H1 (cell line): ENCODE results near the gene IKZF1. TPM values are rescaled to one million over a fixed set of nuclear protein-coding genes. Genes with fewer than 3 reads are reported as not detected.

ENCODE experiments used
- CTCF ChIA-PET: fragments of 300-600 bp; sonication (Branson Sonifier 250); formaldehyde crosslinking; loops from one replicate; lab custom pipeline; 2021; ENCODE audit not compliant: partially characterized antibody; lab: Charles Lee
- POLR2A ChIA-PET: fragments of 300-600 bp; sonication (Branson Sonifier 250); formaldehyde crosslinking; loops from one replicate; lab custom pipeline; 2021; ENCODE audit warnings: inconsistent platforms; ENCODE audit not compliant: partially characterized antibody; lab: Charles Lee
- DNase-seq, 2 experiments: peaks; one replicate each; pipeline versions ENCODE4 v3.0.0 to v3.0.0-alpha.2; 2010 to 2022; ENCODE audit warnings: low spot score in 2 of 2, low read depth in 1 of 2, mixed read lengths in 1 of 2
- FAIRE-seq: peaks from 2 replicates; lab custom pipeline; 2011; peaks lifted over from hg19 to GRCh38; lab: Jason Lieb, UNC
- H2AFZ ChIP-seq: 2 replicates; pipeline ENCODE4 v1.8.1; 2012; ENCODE audit warnings: low read length, inconsistent platforms
- H2AK5ac ChIP-seq: 2 replicates; pipeline ENCODE4 v1.6.1; 2013; ENCODE audit warnings: low read depth, low read length
- H2BK120ac ChIP-seq: replicated peaks from 2 replicates; pipeline ENCODE3; 2013; ENCODE audit warnings: low read depth, low read length, inconsistent platforms
- H2BK12ac ChIP-seq: 2 replicates; pipeline ENCODE4 v1.6.1; 2013; ENCODE audit warnings: low read depth, low read length
- H2BK15ac ChIP-seq: 2 replicates; pipeline ENCODE4 v1.6.1; 2013; ENCODE audit warnings: low read length
- H2BK20ac ChIP-seq: 2 replicates; pipeline ENCODE4 v1.6.1; 2013; ENCODE audit warnings: low read length
- H2BK5ac ChIP-seq: 2 replicates; pipeline ENCODE4 v1.6.1; 2013; ENCODE audit warnings: low read depth, low read length
- H3K14ac ChIP-seq: 2 replicates; pipeline ENCODE4 v1.6.1; 2013; ENCODE audit warnings: inconsistent platforms; ENCODE audit not compliant: insufficient read length
- H3K18ac ChIP-seq: 2 replicates; pipeline ENCODE4 v1.6.1; 2013; ENCODE audit warnings: low read length; ENCODE audit errors: extremely low read depth
- H3K23ac ChIP-seq: 2 replicates; pipeline ENCODE4 v1.6.1; 2013; ENCODE audit warnings: inconsistent platforms; ENCODE audit not compliant: insufficient read length
- H3K23me2 ChIP-seq: 2 replicates; pipeline ENCODE4 v1.6.1; 2013; ENCODE audit warnings: low read depth, low read length
- H3K27ac ChIP-seq: 2 replicates; pipeline ENCODE4 v1.6.1; 2011; ENCODE audit warnings: low read depth, low read length, inconsistent platforms
- H3K27me3 ChIP-seq, 4 experiments: replicated peaks in 1 of 4; 1 replicate in 1 of 4; 2 replicates in 3 of 4; pipeline versions ENCODE4 v1.6.1 to v1.8.1; 2011 to 2013; ENCODE audit warnings: low read length in 3 of 4, mild to moderate bottlenecking in 3 of 4, inconsistent platforms in 2 of 4, mixed read lengths in 2 of 4, moderate library complexity in 1 of 4; ENCODE audit not compliant: control insufficient read depth in 3 of 4, insufficient read depth in 3 of 4; ENCODE audit errors: extremely low read depth in 1 of 4
- H3K36me3 ChIP-seq, 4 experiments: 2 replicates each; pipeline versions ENCODE4 v1.6.1 to v1.8.1; 2011 to 2013; ENCODE audit warnings: mild to moderate bottlenecking in 4 of 4, low read length in 3 of 4, moderate library complexity in 2 of 4, control low read depth in 1 of 4, inconsistent platforms in 1 of 4; ENCODE audit not compliant: insufficient read depth in 4 of 4, control insufficient read depth in 2 of 4
- H3K4ac ChIP-seq: replicated peaks from 2 replicates; pipeline ENCODE3; 2013; ENCODE audit warnings: low read length, low read depth, mixed read lengths, inconsistent platforms; ENCODE audit not compliant: insufficient read length
- H3K4me1 ChIP-seq, 4 experiments: replicated peaks in 1 of 4; 1 replicate in 1 of 4; 2 replicates in 3 of 4; pipeline versions ENCODE4 v1.6.1 to v1.8.1; 2011 to 2013; ENCODE audit warnings: low read length in 3 of 4, inconsistent platforms in 2 of 4, mixed read lengths in 1 of 4; ENCODE audit not compliant: insufficient read depth in 4 of 4, control insufficient read depth in 3 of 4
- H3K4me2 ChIP-seq, 2 experiments: 2 replicates each; pipeline versions ENCODE4 v1.6.1 to v1.8.1; 2011 to 2013; ENCODE audit warnings: low read depth in 2 of 2, low read length in 2 of 2, control low read depth in 1 of 2, inconsistent platforms in 1 of 2, mild to moderate bottlenecking in 1 of 2; ENCODE audit not compliant: insufficient read depth in 1 of 2
- H3K4me3 ChIP-seq, 4 experiments: fragments of 200-600, 300-600 bp in 1 of 4; sonication (generic), shearing (Covaris generic), sonication (Bioruptor Twin) in 1 of 4; 2 replicates each; pipeline versions ENCODE4 v1.5.1 to v1.8.1; 2011 to 2016; ENCODE audit warnings: low read length in 4 of 4, low read depth in 3 of 4, control low read depth in 2 of 4, inconsistent platforms in 2 of 4, mild to moderate bottlenecking in 2 of 4, mixed read lengths in 1 of 4, moderate library complexity in 1 of 4; ENCODE audit not compliant: insufficient read depth in 2 of 4; ENCODE audit errors: extremely low read depth in 1 of 4
- H3K56ac ChIP-seq: replicated peaks from 2 replicates; pipeline ENCODE3; 2013; ENCODE audit warnings: low read depth, mild to moderate bottlenecking, mixed read lengths, low read length, inconsistent platforms; ENCODE audit not compliant: insufficient read length
- H3K79me1 ChIP-seq: 2 replicates; pipeline ENCODE4 v1.6.1; 2013; ENCODE audit warnings: low read depth, low read length, control low read depth
- H3K79me2 ChIP-seq, 2 experiments: 2 replicates each; pipeline versions ENCODE4 v1.6.1 to v1.8.1; 2012 to 2013; ENCODE audit warnings: low read length in 2 of 2, mild to moderate bottlenecking in 2 of 2, inconsistent platforms in 1 of 2; ENCODE audit not compliant: insufficient read depth in 2 of 2, control insufficient read depth in 1 of 2
- H3K9ac ChIP-seq, 4 experiments: replicated peaks in 1 of 4; 1 replicate in 1 of 4; 2 replicates in 3 of 4; pipeline versions ENCODE4 v1.6.1 to v1.8.1; 2011 to 2013; ENCODE audit warnings: low read depth in 3 of 4, low read length in 3 of 4, control low read depth in 2 of 4, mild to moderate bottlenecking in 2 of 4, moderate library complexity in 2 of 4, inconsistent platforms in 1 of 4; ENCODE audit errors: extremely low read depth in 1 of 4
- H3K9me3 ChIP-seq, 2 experiments: 2 replicates each; pipeline versions ENCODE4 v1.6.1 to v1.8.1; 2012 to 2013; ENCODE audit warnings: mild to moderate bottlenecking in 2 of 2, moderate library complexity in 2 of 2, control low read depth in 1 of 2, inconsistent platforms in 1 of 2, low read depth in 1 of 2, low read length in 1 of 2, mixed read lengths in 1 of 2; ENCODE audit not compliant: insufficient read depth in 2 of 2
- H4K20me1 ChIP-seq, 2 experiments: replicated peaks in 1 of 2; 2 replicates each; pipeline versions ENCODE3 to v1.8.1; 2011 to 2013; ENCODE audit warnings: inconsistent platforms in 2 of 2, low read length in 2 of 2, mild to moderate bottlenecking in 1 of 2; ENCODE audit not compliant: insufficient read depth in 2 of 2, control insufficient read depth in 1 of 2
- H4K5ac ChIP-seq: 2 replicates; pipeline ENCODE4 v1.6.1; 2013; ENCODE audit warnings: low read length, low read depth, mixed read lengths, inconsistent platforms; ENCODE audit not compliant: insufficient read length
- H4K8ac ChIP-seq: 2 replicates; pipeline ENCODE4 v1.8.0; 2013; ENCODE audit warnings: mild to moderate bottlenecking, moderate library complexity, low read length, inconsistent platforms; ENCODE audit not compliant: insufficient read depth; ENCODE audit errors: extremely low read depth
- H4K91ac ChIP-seq: replicated peaks from 2 replicates; pipeline ENCODE3; 2013; ENCODE audit warnings: low read length, mixed read lengths, inconsistent platforms; ENCODE audit not compliant: insufficient read length
- ASH2L ChIP-seq: fragments of 200-600, 300-600 bp; sonication (generic); IDR thresholded peaks from one replicate; pipeline ENCODE4 v1.7.1; 2017; ENCODE audit warnings: low read length
- BRCA1 ChIP-seq: IDR thresholded peaks from 2 replicates; pipeline ENCODE4 v1.6.1; 2012; ENCODE audit warnings: low read depth, low read length, improper control_type of control experiment
- CTCF ChIP-seq, 3 experiments: IDR thresholded peaks; 1 replicate in 2 of 3; 2 replicates in 1 of 3; pipeline versions ENCODE4 v1.5.1 to v1.6.1; 2011; ENCODE audit warnings: low read length in 3 of 3, mild to moderate bottlenecking in 3 of 3, inconsistent platforms in 2 of 3, low read depth in 1 of 3, moderate library complexity in 1 of 3; ENCODE audit not compliant: insufficient read depth in 1 of 3; ENCODE audit errors: control extremely low read depth in 1 of 3
- KDM4A ChIP-seq: IDR thresholded peaks from one replicate; pipeline ENCODE4 v1.7.1; 2012; ENCODE audit warnings: low read depth, mild to moderate bottlenecking, moderate library complexity, low read length, inconsistent platforms; ENCODE audit not compliant: severe bottlenecking
- MAX ChIP-seq: IDR thresholded peaks from 2 replicates; pipeline ENCODE4 v1.6.1; 2012; ENCODE audit warnings: inconsistent platforms
- POLR2A ChIP-seq, 2 experiments: IDR thresholded peaks; 1 replicate in 1 of 2; 2 replicates in 1 of 2; pipeline ENCODE4 v1.6.1; 2011; ENCODE audit warnings: low read depth in 2 of 2, low read length in 2 of 2, mild to moderate bottlenecking in 2 of 2; ENCODE audit errors: control extremely low read depth in 1 of 2
- POU5F1 ChIP-seq: IDR thresholded peaks from 2 replicates; pipeline ENCODE4 v1.6.1; 2011; ENCODE audit warnings: low read depth, mild to moderate bottlenecking, low read length, moderate library complexity
- RAD21 ChIP-seq, 2 experiments: IDR thresholded peaks in 1 of 2; conservative IDR thresholded peaks in 1 of 2; 2 replicates each; pipeline ENCODE4 v1.6.1; 2011; ENCODE audit warnings: low read depth in 2 of 2, low read length in 2 of 2, improper control_type of control experiment in 1 of 2, inconsistent platforms in 1 of 2, mild to moderate bottlenecking in 1 of 2, moderate library complexity in 1 of 2
- RBBP5 ChIP-seq: IDR thresholded peaks from 2 replicates; pipeline ENCODE4 v1.7.1; 2012; ENCODE audit warnings: low read depth, mild to moderate bottlenecking, inconsistent platforms, low read length, moderate library complexity, borderline replicate concordance
- SIN3A ChIP-seq, 2 experiments: IDR thresholded peaks in 1 of 2; conservative IDR thresholded peaks in 1 of 2; 2 replicates each; pipeline ENCODE4 v1.6.1; 2011 to 2012; ENCODE audit warnings: low read length in 2 of 2, improper control_type of control experiment in 1 of 2, low read depth in 1 of 2, mild to moderate bottlenecking in 1 of 2
- SP4 ChIP-seq: IDR thresholded peaks from 2 replicates; pipeline ENCODE4 v1.6.1; 2012; ENCODE audit warnings: low read length, inconsistent platforms
- TAF7 ChIP-seq: optimal IDR thresholded peaks from 2 replicates; pipeline ENCODE3; 2011; ENCODE audit warnings: low read depth, mild to moderate bottlenecking, inconsistent platforms, low read length, moderate library complexity, borderline replicate concordance
- WGBS, 2 experiments: shearing (Covaris generic) in 1 of 2; methylation state at CpG; one replicate each; pipeline versions ENCODE4 v1.1.6 to v1.1.7; 2013 to 2015; ENCODE audit warnings: low lambda C conversion rate in 2 of 2, mixed read lengths in 2 of 2, inconsistent platforms in 1 of 2, low coverage in 1 of 2, missing lambda C conversion rate in 1 of 2; ENCODE audit not compliant: insufficient replicate concordance in 2 of 2, insufficient coverage in 1 of 2, insufficient read length in 1 of 2; ENCODE audit errors: extremely low coverage in 1 of 2, missing lambda C conversion rate in 1 of 2; 5-methylcytosine and 5-hydroxymethylcytosine counted together
- polyA plus RNA-seq, 7 experiments: library from polyadenylated mRNA; depleted of rRNA in 3 of 7; stranded (reverse) in 5 of 7; unstranded in 2 of 7; fragments of >200 nt in 5 of 7; fragments of 200-250 nt in 2 of 7; gene quantifications; 1 replicate in 5 of 7; 2 replicates in 1 of 7; 4 replicates in 1 of 7; pipeline versions ENCODE4 v1.2.1 to v1.2.3, GENCODE V29; 2011 to 2013; ENCODE audit warnings: missing spikeins in 2 of 7, mixed read lengths in 2 of 7
- total RNA-seq: library from RNA; stranded (reverse); fragmentation: NEBNext Ultra II Directional; extraction: Animal tissue kit (Norgen Biotek cat#: 25700); gene quantifications from 2 replicates; pipeline ENCODE4 v1.2.1, GENCODE V29; 2021

IKZF1 gene
- total and polyA plus RNA-seq, 2 of the 8 experiments (the other 6 are each of a cell fraction or from before 2014, with no cell fraction given), result 0.74 to 1.5 TPM

GRCh38 chr7:50273301-50273700 lies 31.2 kb upstream of the IKZF1 start:
- no peaks in the 10 kb centered on the region for H3K9me3 ChIP-seq
- H2BK5ac ChIP-seq, result no peak overlapping the region
- H3K14ac ChIP-seq, result no peak overlapping the region
- no peaks in the 10 kb centered on the region for H3K36me3 ChIP-seq
- no peak overlapping the region for H2AFZ ChIP-seq
- FAIRE-seq, result no peak
- no peaks in the 10 kb centered on the region for H3K27me3 ChIP-seq
- H2BK12ac ChIP-seq, result no peak overlapping the region
- no peak overlapping the region for H3K18ac ChIP-seq
- H3K56ac ChIP-seq, result no peak overlapping the region
- no peak overlapping the region for H3K27ac ChIP-seq
- no peak overlapping the region for H3K23ac ChIP-seq
- H3K4ac ChIP-seq, result no peak overlapping the region
- no peaks in the 10 kb centered on the region for H4K20me1 ChIP-seq
- no peaks in the 10 kb centered on the region for H3K79me2 ChIP-seq
- no peak overlapping the region for H2BK120ac ChIP-seq
- no peak overlapping the region for H2BK20ac ChIP-seq
- ChIA-PET CTCF (interaction anchor here (1.3 kb wide), 1 partner anchor 47 kb away, joined by 3 read pairs; no protein-coding TSS in a partner anchor), POLR2A (no interaction called here)
- no peak overlapping the region for H2BK15ac ChIP-seq
- H3K9ac ChIP-seq, result no peak overlapping the region
- 83% methylated on average over 1 of the region's 1 CpG; no CpG with 5 or more reads in 1 of the 2 experiments for WGBS, 2 experiments
- no peaks in the 10 kb centered on the region for H3K79me1 ChIP-seq
- no peak overlapping the region for H4K5ac ChIP-seq
- DNase-seq, result no peak
- H3K4me2 ChIP-seq, result no peak overlapping the region
- H3K23me2 ChIP-seq, result no peaks in the 10 kb centered on the region
- no peak overlapping the region for H4K91ac ChIP-seq
- no peaks in the 10 kb centered on the region for H3K4me1 ChIP-seq
- H4K8ac ChIP-seq, result no peak overlapping the region
- H2AK5ac ChIP-seq, result no peak overlapping the region
- H3K4me3 ChIP-seq, result no peak overlapping the region
- no peak for TF ChIP-seq BRCA1
- no peak for TF ChIP-seq RAD21 (IDR thresholded peaks at IDR 0.05 in 1 of 2, conservative IDR thresholded peaks at IDR 0.05 in 1 of 2; ENCODE audit: low read depth in 2 of 2, low read length in 2 of 2)
- no peak for TF ChIP-seq RBBP5
- TF ChIP-seq ASH2L, result no peak
- TF ChIP-seq POU5F1, result no peak
- TF ChIP-seq POLR2A (IDR thresholded peaks at IDR 0.05; ENCODE audit: control extremely low read depth in 1 of 2, low read depth in 2 of 2, low read length in 2 of 2), result no peak
- TF ChIP-seq KDM4A, result no peak
- TF ChIP-seq MAX, result no peak
- TF ChIP-seq SIN3A (conservative IDR thresholded peaks at IDR 0.05 in 1 of 2, IDR thresholded peaks at IDR 0.05 in 1 of 2; ENCODE audit: low read depth in 1 of 2, low read length in 2 of 2), result no peak
- TF ChIP-seq SP4, result no peak
- TF ChIP-seq TAF7, result no peak
- TF ChIP-seq CTCF (IDR thresholded peaks at IDR 0.05; ENCODE audit: control extremely low read depth in 1 of 3, insufficient read depth in 1 of 3, low read depth in 1 of 3, low read length in 3 of 3), result no peak
